PFSK-1 (cell line): ENCODE measurements around the gene FSCN2.
A peak's percentile ranks its signal among the peaks of the same experiment; 100 is the strongest.

Source experiments
- FOXP2 ChIP-seq: optimal IDR thresholded peaks from 2 replicates; pipeline ENCODE3; 2011; ENCODE audit warnings: borderline replicate concordance, control low read depth, inconsistent platforms; ENCODE audit not compliant: insufficient read depth; ENCODE audit errors: extremely low read length, extremely low read depth
- POLR2AphosphoS5 ChIP-seq: IDR thresholded peaks from 2 replicates; pipeline ENCODE4 v1.6.1; 2012; ENCODE audit warnings: low read depth, mild to moderate bottlenecking, control low read depth, low read length, moderate library complexity
- SIN3A ChIP-seq: IDR thresholded peaks from 2 replicates; pipeline ENCODE4 v1.6.1; 2012; ENCODE audit warnings: mild to moderate bottlenecking, low read length, moderate library complexity, borderline replicate concordance; ENCODE audit not compliant: insufficient read depth
- TAF1 ChIP-seq: IDR thresholded peaks from 2 replicates; pipeline ENCODE4 v1.6.1; 2012; ENCODE audit warnings: low read length, control low read depth, borderline replicate concordance; ENCODE audit not compliant: insufficient read depth
- TF ChIP-seq, protein P1 (sequence below), 2 experiments: IDR thresholded peaks; 2 replicates each; pipeline versions ENCODE4 v1.6.1 to v1.8.0; 2011 to 2012; ENCODE audit warnings: low read depth in 2 of 2, low read length in 2 of 2, control low read depth in 1 of 2, inconsistent platforms in 1 of 2, mild to moderate bottlenecking in 1 of 2, moderate library complexity in 1 of 2; ENCODE audit not compliant: insufficient read depth in 1 of 2

The FSCN2 gene

DNA sequence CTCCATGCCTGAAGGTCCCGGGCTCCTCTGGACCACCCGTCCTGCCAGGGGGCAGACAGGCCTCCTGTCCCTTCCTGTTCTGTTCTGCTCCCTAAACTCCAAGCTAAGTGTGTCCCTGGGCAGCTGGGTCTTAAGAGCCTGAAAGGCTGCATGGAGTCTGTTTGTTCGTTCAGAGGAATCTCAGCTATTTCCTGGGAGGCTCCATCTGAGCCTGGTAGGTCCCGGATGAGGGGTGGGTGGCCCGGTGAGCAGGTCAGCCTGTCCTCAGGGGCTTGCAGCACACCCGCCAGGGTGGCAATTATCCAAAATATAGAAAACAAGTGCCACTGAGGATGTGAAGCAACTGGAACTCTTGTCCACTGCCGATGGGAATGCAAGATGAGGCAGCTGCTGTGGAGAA is 28.1 kb upstream of the FSCN2 start:
- TF ChIP-seq FOXP2, result no peak
- TF ChIP-seq, protein P1, sequence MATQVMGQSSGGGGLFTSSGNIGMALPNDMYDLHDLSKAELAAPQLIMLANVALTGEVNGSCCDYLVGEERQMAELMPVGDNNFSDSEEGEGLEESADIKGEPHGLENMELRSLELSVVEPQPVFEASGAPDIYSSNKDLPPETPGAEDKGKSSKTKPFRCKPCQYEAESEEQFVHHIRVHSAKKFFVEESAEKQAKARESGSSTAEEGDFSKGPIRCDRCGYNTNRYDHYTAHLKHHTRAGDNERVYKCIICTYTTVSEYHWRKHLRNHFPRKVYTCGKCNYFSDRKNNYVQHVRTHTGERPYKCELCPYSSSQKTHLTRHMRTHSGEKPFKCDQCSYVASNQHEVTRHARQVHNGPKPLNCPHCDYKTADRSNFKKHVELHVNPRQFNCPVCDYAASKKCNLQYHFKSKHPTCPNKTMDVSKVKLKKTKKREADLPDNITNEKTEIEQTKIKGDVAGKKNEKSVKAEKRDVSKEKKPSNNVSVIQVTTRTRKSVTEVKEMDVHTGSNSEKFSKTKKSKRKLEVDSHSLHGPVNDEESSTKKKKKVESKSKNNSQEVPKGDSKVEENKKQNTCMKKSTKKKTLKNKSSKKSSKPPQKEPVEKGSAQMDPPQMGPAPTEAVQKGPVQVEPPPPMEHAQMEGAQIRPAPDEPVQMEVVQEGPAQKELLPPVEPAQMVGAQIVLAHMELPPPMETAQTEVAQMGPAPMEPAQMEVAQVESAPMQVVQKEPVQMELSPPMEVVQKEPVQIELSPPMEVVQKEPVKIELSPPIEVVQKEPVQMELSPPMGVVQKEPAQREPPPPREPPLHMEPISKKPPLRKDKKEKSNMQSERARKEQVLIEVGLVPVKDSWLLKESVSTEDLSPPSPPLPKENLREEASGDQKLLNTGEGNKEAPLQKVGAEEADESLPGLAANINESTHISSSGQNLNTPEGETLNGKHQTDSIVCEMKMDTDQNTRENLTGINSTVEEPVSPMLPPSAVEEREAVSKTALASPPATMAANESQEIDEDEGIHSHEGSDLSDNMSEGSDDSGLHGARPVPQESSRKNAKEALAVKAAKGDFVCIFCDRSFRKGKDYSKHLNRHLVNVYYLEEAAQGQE (IDR thresholded peaks at IDR 0.05; ENCODE audit: insufficient read depth in 1 of 2, low read depth in 2 of 2, low read length in 2 of 2), result no peak

- TF ChIP-seq POLR2AphosphoS5 (no peak), TAF1 (no peak), FOXP2 (no peak), SIN3A (no peak)
- TF ChIP-seq, protein P1 (IDR thresholded peaks at IDR 0.05; ENCODE audit: insufficient read depth in 1 of 2, low read depth in 2 of 2, low read length in 2 of 2), result no peak
These were observed 25.6 kb upstream of the FSCN2 start for GRCh38 chr17:81502471-81503017.

- TF ChIP-seq POLR2AphosphoS5 (no peak), TAF1 (no peak), FOXP2 (no peak), SIN3A (no peak)
- TF ChIP-seq, protein P1 (IDR thresholded peaks at IDR 0.05; ENCODE audit: insufficient read depth in 1 of 2, low read depth in 2 of 2, low read length in 2 of 2), result no peak
These were observed 24.6 kb upstream of the FSCN2 start for GRCh38 chr17:81503619-81504018.

- TF ChIP-seq TAF1, result no peak
- peak; percentile 85 for TF ChIP-seq POLR2AphosphoS5
- TF ChIP-seq, protein P1 (IDR thresholded peaks at IDR 0.05; ENCODE audit: insufficient read depth in 1 of 2, low read depth in 2 of 2, low read length in 2 of 2), result no peak
- TF ChIP-seq FOXP2, result no peak
- TF ChIP-seq SIN3A, result peak; percentile 7; the same call in 1 of the 2 replicates
These were observed 19.5 kb upstream of the FSCN2 start for GRCh38 chr17:81508639-81509206.
